Measurements from ENCODE around the gene RASSF5. TPM values are rescaled to one million over a fixed set of nuclear protein-coding genes. Genes with fewer than 3 reads are reported as not detected.

The RASSF5 gene
- total RNA-seq, 2 donors from 2014 or later = 0.20 to 0.26 TPM

GRCh38 chr1:206634365-206635079 is 127.2 kb downstream of the RASSF5 start:
- Histone ChIP-seq H3K4me1 (ENCODE audit: control insufficient read depth, insufficient read depth, low read length) (no peaks in the 10 kb centered on the region), H3K27me3 (ENCODE audit: control insufficient read depth, insufficient read depth, low read length, poor library complexity, severe bottlenecking) (peaks cover under 1% of the 10 kb centered on the region), H3K9me3 (ENCODE audit: control insufficient read depth, low read length) (no peaks in the 10 kb centered on the region), H3K36me3 (ENCODE audit: control insufficient read depth, insufficient read depth, low read length) (peaks cover 3% of the 10 kb centered on the region), H3K27ac (ENCODE audit: low read depth, low read length) (no peak overlapping the region), H3K9ac (ENCODE audit: extremely low read depth, low read length, poor library complexity, severe bottlenecking) (peak overlapping the region; percentile 60), H3K4me3 (ENCODE audit: low read length) (peak overlapping the region; percentile 87)
- 26% methylated on average over 15 to 26 of the region's 26 CpGs for WGBS, 2 experiments (ENCODE audit: insufficient coverage in 1 of 2, insufficient read length in 1 of 2)
- Mint-ChIP-seq H3K4me3 (peak overlapping the region; percentile 69), H3K27me3 (ENCODE audit: insufficient read depth) (peaks cover 3% of the 10 kb centered on the region), H3K27ac (peak overlapping the region; percentile 81), H3K36me3 (ENCODE audit: low read depth) (peaks cover 4% of the 10 kb centered on the region), H3K9me3 (no peaks in the 10 kb centered on the region), H3K4me1 (peaks cover 27% of the 10 kb centered on the region)
- DNase-seq = peak; percentile 92
- TF ChIP-seq CTCF (conservative IDR thresholded peaks at IDR 0.05) = peak; percentile 94

GRCh38 chr1:206635080-206635977 is 128.0 kb downstream of the RASSF5 start, which contains the start of gene DYRK3:
Gene DYRK3 (plus strand): TSS chr1:206635536. CDS start chr1:206635704, 168 bp downstream.
- H3K27ac ChIP-seq (ENCODE audit: low read depth, low read length) = peak within 1 kb of the TSS; percentile 26
- 0 to 1% methylated on average over 27 to 84 of the region's 84 CpGs for WGBS, 2 experiments (ENCODE audit: insufficient coverage in 1 of 2, insufficient read length in 1 of 2)
- no peaks in the 10 kb centered on the region for H3K9me3 Mint-ChIP-seq
- H3K9ac ChIP-seq (ENCODE audit: extremely low read depth, low read length, poor library complexity, severe bottlenecking) = peak within 1 kb of the TSS; percentile 60
- H3K4me3 ChIP-seq (ENCODE audit: low read length) = peak within 1 kb of the TSS; percentile 87
- no peak for TF ChIP-seq CTCF (conservative IDR thresholded peaks at IDR 0.05)
- peak within 1 kb of the TSS; percentile 69 for H3K4me3 Mint-ChIP-seq
- peaks cover 27% of the 10 kb centered on the region for H3K4me1 Mint-ChIP-seq
- peaks cover 9% of the 10 kb centered on the region for H3K36me3 Mint-ChIP-seq (ENCODE audit: low read depth)
- H3K9me3 ChIP-seq (ENCODE audit: control insufficient read depth, low read length) = no peaks in the 10 kb centered on the region
- peak within 1 kb of the TSS; percentile 81 for H3K27ac Mint-ChIP-seq
- no peaks in the 10 kb centered on the region for H3K27me3 ChIP-seq (ENCODE audit: control insufficient read depth, insufficient read depth, low read length, poor library complexity, severe bottlenecking)
- no peaks in the 10 kb centered on the region for H3K27me3 Mint-ChIP-seq (ENCODE audit: insufficient read depth)
- no peaks in the 10 kb centered on the region for H3K4me1 ChIP-seq (ENCODE audit: control insufficient read depth, insufficient read depth, low read length)
- H3K36me3 ChIP-seq (ENCODE audit: control insufficient read depth, insufficient read depth, low read length) = peaks cover 3% of the 10 kb centered on the region
- peak; percentile 96 for DNase-seq

- no peaks in the 10 kb centered on the region for H3K27me3 Mint-ChIP-seq (ENCODE audit: insufficient read depth)
- H3K9ac ChIP-seq (ENCODE audit: extremely low read depth, low read length, poor library complexity, severe bottlenecking) = peak overlapping the region; percentile 60
Observed at GRCh38 chr1:206635978-206636345, 128.6 kb downstream of the RASSF5 start.

More at GRCh38 chr1:206635978-206636345, 128.6 kb downstream of the RASSF5 start:
- no peak overlapping the region for H3K27ac Mint-ChIP-seq
- H3K36me3 Mint-ChIP-seq (ENCODE audit: low read depth) = peaks cover 13% of the 10 kb centered on the region
- no peak for DNase-seq
- WGBS, 2 experiments (ENCODE audit: insufficient coverage in 1 of 2, insufficient read length in 1 of 2) = 3 to 4% methylated on average over 8 to 14 of the region's 14 CpGs
- H3K4me3 Mint-ChIP-seq = peak overlapping the region; percentile 69
- H3K4me1 Mint-ChIP-seq = peaks cover 27% of the 10 kb centered on the region
- no peaks in the 10 kb centered on the region for H3K9me3 Mint-ChIP-seq
- Histone ChIP-seq H3K9me3 (ENCODE audit: control insufficient read depth, low read length) (no peaks in the 10 kb centered on the region), H3K27ac (ENCODE audit: low read depth, low read length) (no peak overlapping the region), H3K4me1 (ENCODE audit: control insufficient read depth, insufficient read depth, low read length) (no peaks in the 10 kb centered on the region), H3K27me3 (ENCODE audit: control insufficient read depth, insufficient read depth, low read length, poor library complexity, severe bottlenecking) (no peaks in the 10 kb centered on the region), H3K4me3 (ENCODE audit: low read length) (peak overlapping the region; percentile 87), H3K36me3 (ENCODE audit: control insufficient read depth, insufficient read depth, low read length) (peaks cover 3% of the 10 kb centered on the region)
- TF ChIP-seq CTCF (conservative IDR thresholded peaks at IDR 0.05) = no peak
